Body of pancreas (tissue), 4 donors: ENCODE results near the gene SLC7A4.

Source experiments
- POLR2A ChIP-seq, 3 donors: fragments of 450-650 bp; IDR thresholded peaks; one replicate each; pipeline ENCODE4 v1.6.1; 2016; ENCODE audit warnings: antibody characterized with exemption in 3 of 3, mild to moderate bottlenecking in 2 of 3
- TF ChIP-seq, protein P1 (sequence below), 7 experiments: fragments of 450-650 bp in 4 of 7; fragments of 200-600 bp in 3 of 7; sonication (generic) in 3 of 7; IDR thresholded peaks; one replicate each; pipeline ENCODE4 v1.5.1; 2016 to 2019; ENCODE audit warnings: antibody characterized with exemption in 7 of 7

DNA sequence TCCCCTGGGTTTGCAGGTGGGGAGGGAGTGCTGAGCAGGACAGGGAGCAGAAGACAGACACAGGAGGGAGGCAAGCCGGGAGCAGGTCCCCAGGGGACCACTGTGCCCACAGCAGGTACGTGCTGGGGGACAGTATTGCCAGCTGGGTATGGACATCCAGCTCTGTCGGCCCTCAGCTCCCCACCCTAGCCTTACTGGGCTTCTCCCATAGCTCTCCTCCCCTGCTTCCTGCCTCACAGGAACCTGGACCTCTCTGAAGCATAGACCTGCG, 23.1 kb upstream of the SLC7A4 start:
- TF ChIP-seq, protein P1, sequence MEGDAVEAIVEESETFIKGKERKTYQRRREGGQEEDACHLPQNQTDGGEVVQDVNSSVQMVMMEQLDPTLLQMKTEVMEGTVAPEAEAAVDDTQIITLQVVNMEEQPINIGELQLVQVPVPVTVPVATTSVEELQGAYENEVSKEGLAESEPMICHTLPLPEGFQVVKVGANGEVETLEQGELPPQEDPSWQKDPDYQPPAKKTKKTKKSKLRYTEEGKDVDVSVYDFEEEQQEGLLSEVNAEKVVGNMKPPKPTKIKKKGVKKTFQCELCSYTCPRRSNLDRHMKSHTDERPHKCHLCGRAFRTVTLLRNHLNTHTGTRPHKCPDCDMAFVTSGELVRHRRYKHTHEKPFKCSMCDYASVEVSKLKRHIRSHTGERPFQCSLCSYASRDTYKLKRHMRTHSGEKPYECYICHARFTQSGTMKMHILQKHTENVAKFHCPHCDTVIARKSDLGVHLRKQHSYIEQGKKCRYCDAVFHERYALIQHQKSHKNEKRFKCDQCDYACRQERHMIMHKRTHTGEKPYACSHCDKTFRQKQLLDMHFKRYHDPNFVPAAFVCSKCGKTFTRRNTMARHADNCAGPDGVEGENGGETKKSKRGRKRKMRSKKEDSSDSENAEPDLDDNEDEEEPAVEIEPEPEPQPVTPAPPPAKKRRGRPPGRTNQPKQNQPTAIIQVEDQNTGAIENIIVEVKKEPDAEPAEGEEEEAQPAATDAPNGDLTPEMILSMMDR (IDR thresholded peaks at IDR 0.05): no peak
- TF ChIP-seq POLR2A (IDR thresholded peaks at IDR 0.05): no peak
